HG03095 (cell line): Measurements from ENCODE around the gene TBC1D25.

Experiments
- ATAC-seq: cut with Tn5 transposase; IDR thresholded peaks from one replicate; pipeline ENCODE4 v1.9.1; 2021; ENCODE audit warnings: moderate library complexity; ENCODE audit not compliant: unreplicated experiment

Gene TBC1D25, protein sequence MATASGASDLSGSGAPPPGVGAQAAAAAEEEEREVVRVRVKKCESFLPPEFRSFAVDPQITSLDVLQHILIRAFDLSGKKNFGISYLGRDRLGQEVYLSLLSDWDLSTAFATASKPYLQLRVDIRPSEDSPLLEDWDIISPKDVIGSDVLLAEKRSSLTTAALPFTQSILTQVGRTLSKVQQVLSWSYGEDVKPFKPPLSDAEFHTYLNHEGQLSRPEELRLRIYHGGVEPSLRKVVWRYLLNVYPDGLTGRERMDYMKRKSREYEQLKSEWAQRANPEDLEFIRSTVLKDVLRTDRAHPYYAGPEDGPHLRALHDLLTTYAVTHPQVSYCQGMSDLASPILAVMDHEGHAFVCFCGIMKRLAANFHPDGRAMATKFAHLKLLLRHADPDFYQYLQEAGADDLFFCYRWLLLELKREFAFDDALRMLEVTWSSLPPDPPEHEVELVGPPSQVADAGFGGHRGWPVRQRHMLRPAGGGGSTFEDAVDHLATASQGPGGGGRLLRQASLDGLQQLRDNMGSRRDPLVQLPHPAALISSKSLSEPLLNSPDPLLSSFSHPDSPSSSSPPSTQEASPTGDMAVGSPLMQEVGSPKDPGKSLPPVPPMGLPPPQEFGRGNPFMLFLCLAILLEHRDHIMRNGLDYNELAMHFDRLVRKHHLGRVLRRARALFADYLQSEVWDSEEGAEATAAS

DNA sequence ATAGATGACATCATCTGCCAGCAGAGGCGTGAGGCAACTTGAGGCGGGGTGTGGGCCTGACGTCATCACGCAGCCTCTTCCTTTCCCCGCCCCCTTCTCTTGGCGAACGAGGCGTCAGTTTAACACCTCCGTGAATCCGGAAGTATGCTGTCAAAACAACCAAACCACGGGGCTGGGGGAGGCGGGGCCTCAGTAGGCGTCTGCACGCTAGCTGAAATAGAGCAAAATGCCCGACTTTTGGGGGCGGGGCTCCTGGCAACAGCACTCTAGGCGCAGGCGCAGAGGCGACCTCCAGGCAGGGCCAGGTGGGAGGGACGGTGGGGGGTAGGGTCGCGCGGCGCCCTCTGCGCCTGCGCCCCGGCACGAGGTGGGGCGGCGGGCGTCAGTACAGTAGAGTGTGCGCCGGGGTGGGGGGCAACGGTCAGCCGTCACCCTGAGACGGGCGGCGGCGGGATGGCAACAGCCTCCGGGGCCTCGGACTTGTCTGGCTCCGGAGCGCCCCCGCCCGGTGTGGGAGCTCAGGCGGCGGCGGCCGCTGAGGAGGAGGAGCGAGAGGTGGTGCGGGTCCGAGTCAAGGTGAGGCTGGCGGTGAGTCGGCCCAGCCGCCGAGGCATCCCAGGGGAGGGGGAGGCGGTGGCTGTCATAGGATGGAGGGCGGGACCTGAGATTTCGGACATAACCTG is at the start of gene TBC1D25:
TSS of gene TBC1D25 (plus strand) at position 370 of the 683 bp plus-strand sequence. CDS start at position 454, 84 bp downstream.
- ATAC-seq, result peak; percentile 76

DNA sequence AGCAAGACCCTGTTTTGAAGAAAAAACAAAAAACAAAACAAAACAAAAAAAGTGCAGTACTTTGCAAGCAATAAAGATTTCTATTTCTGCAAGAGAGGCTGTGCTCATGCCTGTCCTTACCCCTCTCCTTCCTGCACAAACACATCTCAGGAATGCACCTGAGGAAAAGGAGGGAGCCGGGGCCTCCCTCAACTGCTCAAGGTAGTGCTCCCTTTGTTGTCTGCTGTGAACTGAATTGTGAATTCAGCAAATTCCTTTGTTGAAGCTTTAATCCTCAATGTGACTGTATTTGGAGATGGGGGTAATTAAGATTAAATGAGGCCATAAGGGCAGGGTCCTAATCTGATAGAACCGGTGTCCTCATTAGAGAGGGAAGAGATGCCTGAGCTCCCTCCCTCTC is 49.6 kb upstream of the TBC1D25 start:
- no peak for ATAC-seq

DNA sequence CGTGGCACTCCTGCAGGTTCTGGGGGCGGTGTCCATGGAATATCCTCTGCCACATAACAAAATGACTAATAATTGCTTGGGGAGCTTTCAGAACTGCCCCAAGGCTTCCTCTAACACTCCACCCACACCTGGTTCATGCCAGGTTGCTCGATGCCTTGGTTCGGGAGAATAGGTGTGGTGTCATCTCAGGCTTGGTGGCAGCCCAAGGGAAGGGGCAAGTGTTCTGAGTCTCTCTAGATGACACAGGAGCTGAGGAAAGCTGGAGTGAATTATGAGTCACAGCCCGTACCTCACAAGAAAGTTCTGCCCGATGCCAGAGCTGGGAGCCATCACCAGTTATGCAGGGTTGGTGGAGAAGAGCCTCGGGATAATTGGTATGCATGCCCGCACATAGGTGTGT is 48.9 kb upstream of the TBC1D25 start:
- no peak for ATAC-seq

DNA sequence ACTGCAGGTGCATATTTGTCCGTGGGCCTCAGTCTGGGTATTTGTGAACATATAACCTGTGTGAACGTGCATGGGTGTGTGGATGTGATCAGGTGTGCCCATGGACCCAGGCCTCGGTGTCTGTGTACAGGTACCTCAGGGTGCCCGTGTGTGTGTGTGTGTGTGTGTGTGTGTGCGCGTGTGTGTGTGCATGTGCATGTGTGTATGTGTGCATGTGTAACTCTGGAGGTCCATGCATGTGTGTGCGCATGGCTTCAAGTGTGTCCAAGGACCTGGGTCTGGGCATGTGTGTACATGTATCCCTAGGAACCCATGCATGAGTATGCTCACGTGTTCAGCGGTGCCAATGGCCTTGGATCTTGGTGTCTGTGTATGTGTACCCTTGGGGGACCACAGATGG is 47.7 kb upstream of the TBC1D25 start:
- ATAC-seq, result no peak

DNA sequence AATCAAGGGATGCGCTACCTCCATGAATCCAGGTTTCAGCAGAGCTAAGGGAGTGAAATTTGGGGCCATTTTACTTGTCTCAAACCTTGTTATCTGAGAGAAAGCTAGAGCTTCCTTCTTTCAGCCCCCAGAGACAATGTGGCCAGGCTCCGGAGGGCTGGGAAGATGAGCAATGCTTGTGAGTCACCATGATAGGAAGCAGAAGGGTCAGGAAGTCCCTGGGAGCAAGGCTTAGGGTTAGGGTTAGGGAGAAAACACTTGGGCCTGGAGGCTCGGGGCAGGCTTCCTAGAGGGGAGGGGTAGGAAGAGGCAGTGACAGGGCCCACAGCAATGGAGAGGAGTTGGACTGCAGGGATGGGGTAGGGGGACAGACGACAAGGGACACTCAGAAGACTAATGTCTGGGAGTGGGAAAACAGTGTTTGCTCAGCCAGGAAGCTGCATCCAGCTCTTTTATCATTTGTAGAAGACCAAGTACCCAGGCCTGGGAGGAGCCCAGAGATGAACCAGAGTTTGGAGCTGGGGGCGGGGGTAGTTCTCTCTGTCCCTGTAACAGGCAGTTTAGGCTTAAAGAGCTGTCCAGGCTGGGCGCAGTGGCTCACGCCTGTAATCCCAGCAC is 47.1 kb upstream of the TBC1D25 start:
- ATAC-seq, result no peak

DNA sequence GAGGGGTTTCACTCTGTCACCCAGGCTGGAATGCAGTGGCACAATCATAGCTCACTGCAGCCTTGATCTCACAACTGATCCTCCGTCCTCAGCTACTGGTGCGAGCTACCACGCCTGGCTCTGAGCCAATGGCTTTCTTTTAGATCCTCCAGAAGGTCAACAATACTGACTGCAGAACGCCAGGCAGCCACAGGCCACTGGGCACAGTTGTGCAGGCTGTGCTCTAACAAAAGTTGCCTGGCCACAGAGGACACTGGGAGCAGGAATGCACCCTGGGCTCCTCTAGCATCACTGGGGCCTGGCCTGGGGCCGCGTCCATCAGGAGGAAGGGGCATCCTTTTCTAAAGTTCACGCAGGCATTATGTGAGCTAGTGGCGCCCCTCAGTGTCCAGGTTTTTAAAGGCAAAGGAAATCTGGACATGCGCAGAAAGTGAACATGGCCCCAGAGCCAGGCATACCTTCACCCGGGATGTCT is 45.6 kb upstream of the TBC1D25 start:
- no peak for ATAC-seq

DNA sequence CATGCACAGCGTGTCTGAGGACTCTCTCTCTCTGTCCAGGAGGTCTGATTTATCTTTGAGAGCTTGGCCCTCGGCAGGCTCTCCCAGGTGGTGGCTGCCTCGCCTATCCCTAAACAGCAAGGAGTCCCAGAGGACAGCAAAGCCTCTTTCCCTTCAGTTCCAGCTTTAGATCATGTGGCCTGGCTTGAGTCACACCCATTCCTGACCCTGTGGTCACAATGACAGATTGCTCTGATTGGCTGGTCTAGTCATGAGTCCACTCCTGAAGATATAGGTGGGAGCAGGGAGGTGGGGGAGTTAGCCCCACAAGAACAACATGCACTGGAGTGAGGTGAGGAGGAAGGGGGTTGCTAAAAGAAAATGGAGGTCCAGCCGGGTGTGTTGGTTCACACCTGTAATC is 42.9 kb upstream of the TBC1D25 start:
- ATAC-seq, result no peak

DNA sequence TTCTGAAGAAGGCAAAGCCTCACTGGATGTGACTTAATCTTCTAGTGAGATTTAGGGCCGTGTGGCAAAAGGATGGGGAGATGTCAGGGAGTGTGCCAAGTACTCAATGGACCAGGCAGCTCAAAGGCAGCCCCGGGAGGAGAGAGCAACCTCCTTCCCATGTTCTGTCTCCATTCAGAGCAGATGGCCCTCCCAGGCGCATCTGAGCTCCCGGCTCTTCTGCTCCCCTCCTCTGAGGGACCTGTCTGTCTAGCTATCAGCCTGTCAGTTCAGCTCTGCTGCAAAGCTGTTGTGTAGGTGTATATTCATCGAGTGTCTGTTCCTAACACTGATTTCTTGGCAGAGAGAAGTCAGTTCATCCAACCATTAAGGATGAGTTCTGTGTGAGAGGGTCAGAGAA is 41.6 kb upstream of the TBC1D25 start:
- ATAC-seq, result no peak

DNA sequence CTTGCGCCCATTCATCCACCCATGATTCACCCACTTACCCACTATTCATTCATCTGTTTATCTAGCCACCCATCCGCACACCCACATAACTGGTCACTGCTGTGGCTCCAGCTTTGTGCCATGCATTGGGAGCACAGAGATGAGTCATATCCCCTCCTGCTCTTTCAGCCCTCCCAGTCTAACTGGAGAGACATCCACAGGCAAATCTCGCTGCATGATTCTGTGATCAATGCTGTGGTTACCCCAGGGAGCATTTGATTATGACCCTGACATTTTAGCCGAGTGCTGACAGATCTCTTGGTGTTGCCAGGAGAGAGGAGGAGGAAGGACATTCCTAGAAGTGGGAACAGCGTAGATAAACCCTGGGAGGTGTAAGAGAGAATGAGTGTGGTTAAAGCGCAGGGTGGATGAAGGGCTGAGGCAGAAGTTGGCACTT is 41.1 kb upstream of the TBC1D25 start:
- ATAC-seq, result no peak

DNA sequence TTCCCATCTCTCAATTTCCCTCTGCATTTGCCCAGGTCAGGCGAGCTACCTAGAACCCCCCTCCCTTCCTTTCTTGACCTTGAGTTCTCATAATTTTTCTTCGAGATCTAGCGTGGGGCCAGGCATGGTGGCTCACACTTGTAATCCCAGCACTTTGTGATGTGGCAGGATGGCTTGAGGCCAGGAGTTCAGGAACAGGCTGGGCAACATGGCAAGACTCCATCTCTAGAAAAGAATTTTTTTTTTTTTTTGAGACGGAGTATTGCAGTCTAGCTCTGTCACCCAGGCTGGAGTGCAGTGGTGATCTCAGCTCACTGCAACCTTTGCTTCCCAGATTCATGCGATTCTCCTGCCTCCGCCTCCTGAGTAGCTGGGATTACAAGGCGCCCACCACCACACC is 35.3 kb upstream of the TBC1D25 start:
- no peak for ATAC-seq

DNA sequence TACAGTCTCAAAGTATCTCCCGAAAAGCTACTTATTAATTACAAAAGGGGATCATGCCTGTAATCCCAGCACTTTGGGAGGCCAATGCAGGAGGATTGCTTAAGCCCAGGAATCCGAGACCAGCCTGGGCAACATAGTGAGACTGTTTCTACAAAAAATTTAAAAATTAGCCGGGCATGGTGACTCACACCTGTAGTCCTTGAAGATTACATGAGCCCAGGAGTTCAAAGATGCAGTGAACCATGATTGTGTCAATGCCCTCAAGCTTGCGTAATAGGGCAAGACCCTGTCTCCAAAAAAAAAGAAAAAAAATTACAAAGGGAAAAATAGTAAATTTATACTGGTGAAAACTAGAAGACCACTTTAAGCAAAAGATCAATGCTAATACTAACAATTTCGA is 34.0 kb upstream of the TBC1D25 start:
- ATAC-seq, result no peak

DNA sequence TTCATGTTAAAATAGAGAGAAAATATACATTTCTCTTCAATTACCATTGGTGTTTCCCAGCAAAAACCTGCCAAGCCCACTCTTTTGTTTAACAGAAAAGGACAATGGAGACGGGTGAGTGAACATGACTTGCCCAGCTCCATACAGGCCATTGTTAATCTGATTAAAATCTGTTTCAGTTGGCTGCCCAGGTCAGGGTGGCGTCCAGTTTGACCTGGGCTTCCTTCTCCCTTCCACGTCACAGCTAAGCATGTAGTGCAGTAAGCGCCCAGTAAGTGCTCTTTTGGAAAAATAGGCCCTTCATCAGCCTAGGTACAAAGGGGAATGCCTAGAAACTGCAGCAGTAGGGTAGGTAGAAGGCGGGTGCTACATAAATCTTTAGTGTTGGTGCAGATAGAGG is 32.3 kb upstream of the TBC1D25 start:
- no peak for ATAC-seq

DNA sequence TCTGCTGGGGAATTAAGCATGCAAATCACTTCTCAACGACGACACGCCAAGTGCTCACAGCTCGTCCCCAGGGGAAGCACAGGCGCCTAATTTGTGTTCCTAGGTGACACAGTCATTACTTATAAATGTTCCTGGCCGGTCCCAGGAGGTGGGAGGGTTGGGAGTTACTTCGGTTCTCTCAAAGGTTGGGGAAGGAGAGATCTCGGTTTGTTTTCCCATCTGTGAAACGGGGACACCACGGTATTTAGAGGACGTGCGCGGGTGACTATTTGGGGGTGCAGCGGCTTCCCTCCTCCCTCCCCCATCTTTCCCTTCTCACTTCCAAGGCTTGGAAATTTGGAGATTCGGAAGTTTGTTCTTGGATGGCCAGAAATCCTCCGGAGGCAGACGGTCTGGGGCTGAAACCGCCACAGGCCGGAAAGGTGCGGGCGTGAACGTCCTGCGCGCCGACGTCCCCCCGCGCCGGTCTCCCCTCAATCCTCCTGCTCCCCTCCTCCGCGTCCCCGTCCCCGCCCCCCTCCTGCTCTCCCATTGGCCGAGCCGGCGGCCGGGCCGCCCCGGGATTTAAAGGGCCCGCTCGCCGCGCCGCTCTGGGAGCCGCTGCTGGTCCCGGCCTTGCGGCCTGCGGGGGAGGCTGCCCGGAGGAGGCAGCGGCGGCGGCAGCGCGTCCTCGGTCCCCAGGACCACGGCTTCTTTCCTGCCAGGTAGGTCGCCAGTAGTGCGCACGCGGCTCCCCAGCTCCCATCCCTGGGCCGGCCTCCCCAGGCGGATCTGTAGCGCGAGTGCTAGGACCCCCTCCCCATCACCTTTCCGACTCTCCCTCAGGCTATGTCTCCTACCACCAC is 30.9 kb upstream of the TBC1D25 start, which contains the start of gene PORCN:
TSS of gene PORCN (plus strand) at position 593 of the 845 bp plus-strand sequence. CDS start 829 bp downstream, outside the sequence.
- ATAC-seq, result peak; percentile 82

DNA sequence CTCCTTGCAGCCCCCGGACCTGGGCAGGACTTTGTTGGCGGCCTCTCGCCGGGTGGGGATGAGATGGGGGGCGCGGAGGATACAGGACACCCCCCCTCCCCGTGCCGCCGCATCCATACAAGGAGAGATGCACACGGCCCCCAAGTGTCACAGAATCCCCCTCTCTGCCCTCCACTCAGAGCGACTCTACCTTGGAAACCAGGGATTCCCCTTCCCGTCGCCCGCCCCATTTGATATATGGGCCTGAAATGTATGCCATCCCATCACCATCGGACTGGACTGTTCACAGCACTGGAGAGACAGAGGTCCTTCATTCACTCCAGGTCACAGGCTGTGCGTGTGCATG is 30.3 kb upstream of the TBC1D25 start:
- no peak for ATAC-seq

DNA sequence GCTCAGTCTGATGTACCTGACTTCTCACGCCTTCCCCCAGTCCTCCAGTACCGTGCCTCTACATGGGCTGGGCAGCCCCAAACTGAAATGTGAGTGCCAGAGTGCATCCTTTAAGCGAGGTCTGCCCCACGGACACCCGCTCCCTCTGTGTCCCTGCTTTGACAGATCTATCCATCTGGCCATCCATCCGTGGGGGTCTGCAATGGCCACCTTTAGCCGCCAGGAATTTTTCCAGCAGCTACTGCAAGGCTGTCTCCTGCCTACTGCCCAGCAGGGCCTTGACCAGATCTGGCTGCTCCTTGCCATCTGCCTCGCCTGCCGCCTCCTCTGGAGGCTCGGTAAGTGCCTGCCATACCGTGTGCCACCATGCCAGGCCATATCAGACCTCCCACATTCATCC is 29.9 kb upstream of the TBC1D25 start:
- ATAC-seq, result no peak

DNA sequence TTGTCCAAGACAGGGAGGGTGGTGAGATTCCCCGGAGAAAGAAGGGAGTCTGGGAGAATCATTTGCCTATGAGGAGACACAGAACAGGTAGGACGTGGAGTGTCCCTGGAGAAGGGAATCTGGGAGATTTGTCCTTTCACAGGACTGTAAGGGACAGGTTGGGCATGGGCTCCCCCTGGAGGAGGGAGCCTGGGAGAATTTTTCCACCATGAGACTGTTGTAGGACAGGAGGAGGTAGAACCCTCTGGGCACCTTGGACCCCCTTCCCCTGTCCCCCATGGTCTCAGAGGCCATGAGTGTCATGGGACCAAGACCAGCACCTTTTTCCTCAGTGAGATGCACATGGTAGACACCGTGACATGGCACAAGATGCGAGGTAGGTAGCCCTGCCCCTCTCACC is 28.0 kb upstream of the TBC1D25 start:
- no peak for ATAC-seq

DNA sequence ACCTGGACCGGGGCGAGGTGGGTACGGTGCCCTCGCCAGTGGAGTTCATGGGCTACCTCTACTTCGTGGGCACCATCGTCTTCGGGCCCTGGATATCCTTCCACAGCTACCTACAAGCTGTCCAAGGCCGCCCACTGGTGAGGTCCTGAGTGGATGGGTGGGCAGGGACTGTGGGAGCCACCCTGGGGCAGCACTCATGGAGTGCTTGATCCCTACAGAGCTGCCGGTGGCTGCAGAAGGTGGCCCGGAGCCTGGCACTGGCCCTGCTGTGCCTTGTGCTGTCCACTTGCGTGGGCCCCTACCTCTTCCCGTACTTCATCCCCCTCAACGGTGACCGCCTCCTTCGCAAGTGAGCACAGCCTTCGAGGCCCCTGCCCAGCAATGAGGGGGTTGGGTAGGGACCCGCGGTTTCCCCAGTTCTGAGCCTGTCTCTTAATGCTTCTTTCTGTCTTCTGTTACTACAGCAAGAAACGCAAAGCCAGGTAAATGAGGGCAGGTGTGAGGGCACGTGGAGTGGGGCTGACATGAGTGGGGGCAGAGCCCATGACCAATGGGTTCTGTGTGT is 27.1 kb upstream of the TBC1D25 start:
- ATAC-seq, result no peak

DNA sequence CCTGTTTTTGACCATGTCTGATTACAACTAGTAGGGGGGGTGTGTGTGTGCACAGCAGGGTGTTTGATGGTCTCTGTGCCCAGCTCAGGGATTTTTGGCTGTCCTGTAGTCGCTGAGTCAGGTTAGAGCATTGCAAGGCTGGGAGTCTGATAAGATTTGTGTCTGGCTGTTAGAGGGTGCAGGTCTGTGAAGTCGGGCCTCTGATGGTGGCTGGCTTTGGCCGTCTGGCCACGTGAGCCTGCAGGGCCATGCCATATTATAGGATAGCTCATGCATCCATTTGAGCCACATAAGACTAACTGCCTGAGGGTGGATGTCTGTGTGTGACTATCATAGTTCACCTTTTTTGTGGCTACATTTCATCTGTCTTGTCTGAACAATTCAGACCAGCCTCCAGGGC is 25.8 kb upstream of the TBC1D25 start:
- no peak for ATAC-seq

DNA sequence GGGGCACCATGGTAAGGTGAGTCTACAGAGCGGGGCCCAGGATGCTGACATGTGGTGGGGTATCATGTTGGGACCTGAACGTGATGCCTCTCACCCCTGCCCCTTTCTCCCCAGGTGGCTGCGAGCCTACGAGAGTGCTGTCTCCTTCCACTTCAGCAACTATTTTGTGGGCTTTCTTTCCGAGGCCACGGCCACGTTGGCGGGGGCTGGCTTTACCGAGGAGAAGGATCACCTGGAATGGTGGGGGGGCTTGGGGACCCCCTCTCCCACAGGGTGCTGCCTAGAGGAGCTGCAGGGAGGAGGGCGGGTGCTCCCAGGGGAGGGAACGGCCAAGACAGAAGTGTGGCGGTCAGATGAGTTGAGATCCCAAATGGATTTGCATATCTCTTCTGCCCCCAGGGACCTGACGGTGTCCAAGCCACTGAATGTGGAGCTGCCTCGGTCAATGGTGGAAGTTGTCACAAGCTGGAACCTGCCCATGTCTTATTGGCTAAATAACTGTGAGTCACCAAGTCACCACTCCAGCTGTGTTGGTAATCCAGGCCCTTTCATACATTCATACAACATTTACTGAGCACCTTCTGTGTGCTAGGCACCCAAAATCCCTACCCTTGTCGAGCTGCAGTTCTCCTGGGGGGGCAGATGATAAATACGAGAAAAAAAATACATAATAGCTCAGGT is 25.2 kb upstream of the TBC1D25 start:
- no peak for ATAC-seq
